NCI-H460 (cell line): ENCODE results near the gene OR2J1. TPM values are rescaled to one million over a fixed set of nuclear protein-coding genes. Genes with fewer than 3 reads are reported as not detected.

Experiments used
- total RNA-seq: library from RNA; depleted of rRNA; stranded (reverse); fragments of >200 nt; shearing (Covaris generic); gene quantifications from 2 replicates; pipeline ENCODE4 v1.2.3, GENCODE V29; 2014; rRNA removed

OR2J1 gene
- total RNA-seq, 1 experiment from 2014 or later: not detected

Other genes with a start within 250 kb of the OR2J1 start
- gene TRIM27, start 175.5 kb upstream of the OR2J1 start, total RNA-seq: 59.6 and 62.8 TPM in 2 replicates
- 0.20 and 0.32 TPM in 2 replicates for gene ZNF311, start 94.2 kb upstream of the OR2J1 start, total RNA-seq
- gene OR2W1, start 54.3 kb upstream of the OR2J1 start, total RNA-seq: not detected in 2 replicates
- not detected in 2 replicates for gene OR2B3, start 12.2 kb upstream of the OR2J1 start, total RNA-seq
- not detected in 2 replicates for gene OR2J3, start 8.6 kb downstream of the OR2J1 start, total RNA-seq
- not detected in 2 replicates for gene OR2J2, start 71.4 kb downstream of the OR2J1 start, total RNA-seq
- not detected in 2 replicates for gene OR14J1, start 202.2 kb downstream of the OR2J1 start, total RNA-seq